H1 (cell line): Measurements from ENCODE around the gene BLOC1S1. TPM values are rescaled to one million over a fixed set of nuclear protein-coding genes. Genes with fewer than 3 reads are reported as not detected.

Experiments
- CTCF ChIA-PET: fragments of 300-600 bp; sonication (Branson Sonifier 250); formaldehyde crosslinking; loops from one replicate; lab custom pipeline; 2021; ENCODE audit not compliant: partially characterized antibody; lab: Charles Lee
- POLR2A ChIA-PET: fragments of 300-600 bp; sonication (Branson Sonifier 250); formaldehyde crosslinking; loops from one replicate; lab custom pipeline; 2021; ENCODE audit warnings: inconsistent platforms; ENCODE audit not compliant: partially characterized antibody; lab: Charles Lee
- DNase-seq, 2 experiments: peaks; one replicate each; pipeline versions ENCODE4 v3.0.0 to v3.0.0-alpha.2; 2010 to 2022; ENCODE audit warnings: low spot score in 2 of 2, low read depth in 1 of 2, mixed read lengths in 1 of 2
- FAIRE-seq: peaks from 2 replicates; lab custom pipeline; 2011; peaks lifted over from hg19 to GRCh38; lab: Jason Lieb, UNC
- H2AFZ ChIP-seq: 2 replicates; pipeline ENCODE4 v1.8.1; 2012; ENCODE audit warnings: low read length, inconsistent platforms
- H2AK5ac ChIP-seq: 2 replicates; pipeline ENCODE4 v1.6.1; 2013; ENCODE audit warnings: low read depth, low read length
- H2BK120ac ChIP-seq: replicated peaks from 2 replicates; pipeline ENCODE3; 2013; ENCODE audit warnings: low read depth, low read length, inconsistent platforms
- H2BK12ac ChIP-seq: 2 replicates; pipeline ENCODE4 v1.6.1; 2013; ENCODE audit warnings: low read depth, low read length
- H2BK15ac ChIP-seq: 2 replicates; pipeline ENCODE4 v1.6.1; 2013; ENCODE audit warnings: low read length
- H2BK20ac ChIP-seq: 2 replicates; pipeline ENCODE4 v1.6.1; 2013; ENCODE audit warnings: low read length
- H2BK5ac ChIP-seq: 2 replicates; pipeline ENCODE4 v1.6.1; 2013; ENCODE audit warnings: low read depth, low read length
- H3K14ac ChIP-seq: 2 replicates; pipeline ENCODE4 v1.6.1; 2013; ENCODE audit warnings: inconsistent platforms; ENCODE audit not compliant: insufficient read length
- H3K18ac ChIP-seq: 2 replicates; pipeline ENCODE4 v1.6.1; 2013; ENCODE audit warnings: low read length; ENCODE audit errors: extremely low read depth
- H3K23ac ChIP-seq: 2 replicates; pipeline ENCODE4 v1.6.1; 2013; ENCODE audit warnings: inconsistent platforms; ENCODE audit not compliant: insufficient read length
- H3K23me2 ChIP-seq: 2 replicates; pipeline ENCODE4 v1.6.1; 2013; ENCODE audit warnings: low read depth, low read length
- H3K27ac ChIP-seq: 2 replicates; pipeline ENCODE4 v1.6.1; 2011; ENCODE audit warnings: low read depth, low read length, inconsistent platforms
- H3K27me3 ChIP-seq, 4 experiments: replicated peaks in 1 of 4; 1 replicate in 1 of 4; 2 replicates in 3 of 4; pipeline versions ENCODE4 v1.6.1 to v1.8.1; 2011 to 2013; ENCODE audit warnings: low read length in 3 of 4, mild to moderate bottlenecking in 3 of 4, inconsistent platforms in 2 of 4, mixed read lengths in 2 of 4, moderate library complexity in 1 of 4; ENCODE audit not compliant: control insufficient read depth in 3 of 4, insufficient read depth in 3 of 4; ENCODE audit errors: extremely low read depth in 1 of 4
- H3K36me3 ChIP-seq, 4 experiments: 2 replicates each; pipeline versions ENCODE4 v1.6.1 to v1.8.1; 2011 to 2013; ENCODE audit warnings: mild to moderate bottlenecking in 4 of 4, low read length in 3 of 4, moderate library complexity in 2 of 4, control low read depth in 1 of 4, inconsistent platforms in 1 of 4; ENCODE audit not compliant: insufficient read depth in 4 of 4, control insufficient read depth in 2 of 4
- H3K4ac ChIP-seq: replicated peaks from 2 replicates; pipeline ENCODE3; 2013; ENCODE audit warnings: low read length, low read depth, mixed read lengths, inconsistent platforms; ENCODE audit not compliant: insufficient read length
- H3K4me1 ChIP-seq, 4 experiments: replicated peaks in 1 of 4; 1 replicate in 1 of 4; 2 replicates in 3 of 4; pipeline versions ENCODE4 v1.6.1 to v1.8.1; 2011 to 2013; ENCODE audit warnings: low read length in 3 of 4, inconsistent platforms in 2 of 4, mixed read lengths in 1 of 4; ENCODE audit not compliant: insufficient read depth in 4 of 4, control insufficient read depth in 3 of 4
- H3K4me2 ChIP-seq, 2 experiments: 2 replicates each; pipeline versions ENCODE4 v1.6.1 to v1.8.1; 2011 to 2013; ENCODE audit warnings: low read depth in 2 of 2, low read length in 2 of 2, control low read depth in 1 of 2, inconsistent platforms in 1 of 2, mild to moderate bottlenecking in 1 of 2; ENCODE audit not compliant: insufficient read depth in 1 of 2
- H3K4me3 ChIP-seq, 4 experiments: fragments of 200-600, 300-600 bp in 1 of 4; sonication (generic), shearing (Covaris generic), sonication (Bioruptor Twin) in 1 of 4; 2 replicates each; pipeline versions ENCODE4 v1.5.1 to v1.8.1; 2011 to 2016; ENCODE audit warnings: low read length in 4 of 4, low read depth in 3 of 4, control low read depth in 2 of 4, inconsistent platforms in 2 of 4, mild to moderate bottlenecking in 2 of 4, mixed read lengths in 1 of 4, moderate library complexity in 1 of 4; ENCODE audit not compliant: insufficient read depth in 2 of 4; ENCODE audit errors: extremely low read depth in 1 of 4
- H3K56ac ChIP-seq: replicated peaks from 2 replicates; pipeline ENCODE3; 2013; ENCODE audit warnings: low read depth, mild to moderate bottlenecking, mixed read lengths, low read length, inconsistent platforms; ENCODE audit not compliant: insufficient read length
- H3K79me1 ChIP-seq: 2 replicates; pipeline ENCODE4 v1.6.1; 2013; ENCODE audit warnings: low read depth, low read length, control low read depth
- H3K79me2 ChIP-seq, 2 experiments: 2 replicates each; pipeline versions ENCODE4 v1.6.1 to v1.8.1; 2012 to 2013; ENCODE audit warnings: low read length in 2 of 2, mild to moderate bottlenecking in 2 of 2, inconsistent platforms in 1 of 2; ENCODE audit not compliant: insufficient read depth in 2 of 2, control insufficient read depth in 1 of 2
- H3K9ac ChIP-seq, 4 experiments: replicated peaks in 1 of 4; 1 replicate in 1 of 4; 2 replicates in 3 of 4; pipeline versions ENCODE4 v1.6.1 to v1.8.1; 2011 to 2013; ENCODE audit warnings: low read depth in 3 of 4, low read length in 3 of 4, control low read depth in 2 of 4, mild to moderate bottlenecking in 2 of 4, moderate library complexity in 2 of 4, inconsistent platforms in 1 of 4; ENCODE audit errors: extremely low read depth in 1 of 4
- H3K9me3 ChIP-seq, 2 experiments: 2 replicates each; pipeline versions ENCODE4 v1.6.1 to v1.8.1; 2012 to 2013; ENCODE audit warnings: mild to moderate bottlenecking in 2 of 2, moderate library complexity in 2 of 2, control low read depth in 1 of 2, inconsistent platforms in 1 of 2, low read depth in 1 of 2, low read length in 1 of 2, mixed read lengths in 1 of 2; ENCODE audit not compliant: insufficient read depth in 2 of 2
- H4K20me1 ChIP-seq, 2 experiments: replicated peaks in 1 of 2; 2 replicates each; pipeline versions ENCODE3 to v1.8.1; 2011 to 2013; ENCODE audit warnings: inconsistent platforms in 2 of 2, low read length in 2 of 2, mild to moderate bottlenecking in 1 of 2; ENCODE audit not compliant: insufficient read depth in 2 of 2, control insufficient read depth in 1 of 2
- H4K5ac ChIP-seq: 2 replicates; pipeline ENCODE4 v1.6.1; 2013; ENCODE audit warnings: low read length, low read depth, mixed read lengths, inconsistent platforms; ENCODE audit not compliant: insufficient read length
- H4K8ac ChIP-seq: 2 replicates; pipeline ENCODE4 v1.8.0; 2013; ENCODE audit warnings: mild to moderate bottlenecking, moderate library complexity, low read length, inconsistent platforms; ENCODE audit not compliant: insufficient read depth; ENCODE audit errors: extremely low read depth
- H4K91ac ChIP-seq: replicated peaks from 2 replicates; pipeline ENCODE3; 2013; ENCODE audit warnings: low read length, mixed read lengths, inconsistent platforms; ENCODE audit not compliant: insufficient read length
- ASH2L ChIP-seq: fragments of 200-600, 300-600 bp; sonication (generic); IDR thresholded peaks from one replicate; pipeline ENCODE4 v1.7.1; 2017; ENCODE audit warnings: low read length
- BACH1 ChIP-seq: IDR thresholded peaks from 2 replicates; pipeline ENCODE4 v1.6.1; 2012; ENCODE audit warnings: low read length, improper control_type of control experiment
- EP300 ChIP-seq, 2 experiments: IDR thresholded peaks; 1 replicate in 1 of 2; 2 replicates in 1 of 2; pipeline ENCODE4 v1.6.1; 2011 to 2012; ENCODE audit warnings: low read depth in 2 of 2, low read length in 2 of 2, mild to moderate bottlenecking in 2 of 2, borderline replicate concordance in 1 of 2, inconsistent platforms in 1 of 2, moderate library complexity in 1 of 2
- RNF2 ChIP-seq: fragments of 200-900, 300-1000 bp; sonication (generic); IDR thresholded peaks from 2 replicates; pipeline ENCODE4 v1.7.1; 2016; ENCODE audit warnings: borderline replicate concordance, low read depth, mild to moderate bottlenecking, antibody characterized with exemption, low read length; ENCODE audit not compliant: poor library complexity, severe bottlenecking; ENCODE audit errors: missing control alignments
- SIN3A ChIP-seq, 2 experiments: IDR thresholded peaks in 1 of 2; conservative IDR thresholded peaks in 1 of 2; 2 replicates each; pipeline ENCODE4 v1.6.1; 2011 to 2012; ENCODE audit warnings: low read length in 2 of 2, improper control_type of control experiment in 1 of 2, low read depth in 1 of 2, mild to moderate bottlenecking in 1 of 2
- SP4 ChIP-seq: IDR thresholded peaks from 2 replicates; pipeline ENCODE4 v1.6.1; 2012; ENCODE audit warnings: low read length, inconsistent platforms
- SRF ChIP-seq: IDR thresholded peaks from 2 replicates; pipeline ENCODE4 v1.6.1; 2011; ENCODE audit warnings: mild to moderate bottlenecking, low read depth, low read length, moderate library complexity
- YY1 ChIP-seq: IDR thresholded peaks from 2 replicates; pipeline ENCODE4 v1.6.1; 2011; ENCODE audit warnings: low read depth, mild to moderate bottlenecking, low read length
- WGBS, 2 experiments: shearing (Covaris generic) in 1 of 2; methylation state at CpG; one replicate each; pipeline versions ENCODE4 v1.1.6 to v1.1.7; 2013 to 2015; ENCODE audit warnings: low lambda C conversion rate in 2 of 2, mixed read lengths in 2 of 2, inconsistent platforms in 1 of 2, low coverage in 1 of 2, missing lambda C conversion rate in 1 of 2; ENCODE audit not compliant: insufficient replicate concordance in 2 of 2, insufficient coverage in 1 of 2, insufficient read length in 1 of 2; ENCODE audit errors: extremely low coverage in 1 of 2, missing lambda C conversion rate in 1 of 2; 5-methylcytosine and 5-hydroxymethylcytosine counted together
- polyA plus RNA-seq, 7 experiments: library from polyadenylated mRNA; depleted of rRNA in 3 of 7; stranded (reverse) in 5 of 7; unstranded in 2 of 7; fragments of >200 nt in 5 of 7; fragments of 200-250 nt in 2 of 7; gene quantifications; 1 replicate in 5 of 7; 2 replicates in 1 of 7; 4 replicates in 1 of 7; pipeline versions ENCODE4 v1.2.1 to v1.2.3, GENCODE V29; 2011 to 2013; ENCODE audit warnings: missing spikeins in 2 of 7, mixed read lengths in 2 of 7
- total RNA-seq: library from RNA; stranded (reverse); fragmentation: NEBNext Ultra II Directional; extraction: Animal tissue kit (Norgen Biotek cat#: 25700); gene quantifications from 2 replicates; pipeline ENCODE4 v1.2.1, GENCODE V29; 2021

The BLOC1S1 gene
- total and polyA plus RNA-seq, 2 of the 8 experiments (the other 6 are each of a cell fraction or from before 2014, with no cell fraction given): 91.1 to 185 TPM

DNA sequence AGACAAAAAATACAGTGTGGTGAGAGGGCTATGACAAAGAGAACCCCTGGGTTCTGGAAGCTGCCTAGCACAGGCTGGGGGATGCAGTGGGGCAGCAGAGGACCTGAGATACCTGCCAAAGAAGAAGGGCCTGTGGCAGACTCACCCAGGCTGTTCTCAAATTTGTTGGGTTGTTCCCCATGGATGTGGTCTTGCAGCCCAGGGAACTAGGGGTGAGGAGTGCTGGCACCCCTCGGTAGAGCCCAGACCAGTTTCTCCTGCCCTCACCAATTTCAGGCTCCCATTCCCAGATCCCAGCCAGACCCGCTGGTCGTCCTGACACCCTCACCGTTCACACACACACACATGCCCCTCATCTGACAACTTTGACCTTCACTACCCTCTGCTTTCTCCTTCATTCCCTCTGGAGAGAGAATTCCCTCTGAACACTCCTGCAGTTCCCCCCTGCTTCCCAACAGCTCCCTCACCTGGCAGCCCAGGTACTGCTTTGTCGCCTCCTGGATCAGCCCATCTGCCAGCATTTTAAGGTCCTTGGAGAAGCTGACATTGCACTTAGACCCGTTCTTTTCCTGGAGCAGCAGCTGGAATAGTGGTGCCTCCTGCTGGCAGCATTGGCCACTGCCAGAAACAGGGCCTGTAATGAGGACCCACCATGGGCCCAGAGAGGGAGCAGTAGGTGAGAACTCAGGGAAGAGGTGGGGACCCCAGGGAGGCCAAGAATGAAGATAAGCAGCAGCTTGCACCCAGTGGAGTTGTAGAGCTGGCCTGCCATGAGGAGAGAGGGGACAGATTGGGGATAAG, 21.1 kb downstream of the BLOC1S1 start:
- Histone ChIP-seq H3K56ac (no peak overlapping the region), H3K14ac (no peak overlapping the region), H3K27me3 (no peaks in the 10 kb centered on the region), H3K23ac (no peak overlapping the region), H4K5ac (no peak overlapping the region), H4K20me1 (no peaks in the 10 kb centered on the region), H3K18ac (no peak overlapping the region), H4K91ac (no peak overlapping the region), H2BK5ac (peak overlapping the region; percentile 47; the same call in 1 of the 2 replicates), H3K79me2 (no peaks in the 10 kb centered on the region), H3K4me3 (peak overlapping the region in 1 of 4 experiments; percentile 62; a peak in 2 of 8 replicates), H3K79me1 (no peaks in the 10 kb centered on the region), H2BK15ac (peak overlapping the region; percentile 65; the same call in 1 of the 2 replicates), H2AK5ac (no peak overlapping the region), H3K4me2 (peak overlapping the region; percentile 77 to 86; a peak in 3 of 4 replicates), H3K9me3 (no peaks in the 10 kb centered on the region), H2BK120ac (no peak overlapping the region), H3K36me3 (no peaks in the 10 kb centered on the region), H3K4ac (no peak overlapping the region), H3K23me2 (peaks cover 3% of the 10 kb centered on the region), H2BK20ac (no peak overlapping the region), H3K27ac (no peak overlapping the region), H3K4me1 (peaks cover 2 to 18% (median 8%) of the 10 kb centered on the region in 4 experiments; a peak in 6 of 7 replicates), H3K9ac (no peak overlapping the region; a peak in 1 of 7 replicates), H2BK12ac (no peak overlapping the region; the same call in 1 of the 2 replicates), H4K8ac (no peak overlapping the region), H2AFZ (no peak overlapping the region)
- peak; percentile 79 for FAIRE-seq
- ChIA-PET POLR2A (interaction anchor here (1.7 to 34.1 kb wide), 5 partner anchors 14 to 190 kb away, joined by 4 to 809 read pairs (median 13); partner anchors contain the start of genes ITGA7 and PYM1), CTCF (interaction anchor here (0.6 to 11.1 kb wide), 44 partner anchors 7 to 1339 kb away, joined by 3 to 229 read pairs (median 6); partner anchors contain the start of genes BLOC1S1, CD63, DNAJC14 and ITGA7)
- 27% methylated on average over 6 of the region's 6 CpGs; no CpG with 5 or more reads in 1 of the 2 experiments for WGBS, 2 experiments
- DNase-seq: peak in 1 of 2 experiments; percentile 93
- peak in 1 of 2 experiments; percentile 68; a peak in 1 of 3 replicates for TF ChIP-seq EP300 (IDR thresholded peaks at IDR 0.05; ENCODE audit: borderline replicate concordance in 1 of 2, low read depth in 2 of 2, low read length in 2 of 2)
- TF ChIP-seq SP4: no peak
- TF ChIP-seq ASH2L: peak; percentile 36
- no peak for TF ChIP-seq RNF2
- no peak for TF ChIP-seq SRF
- peak; percentile 97 for TF ChIP-seq BACH1
- TF ChIP-seq SIN3A (conservative IDR thresholded peaks at IDR 0.05 in 1 of 2, IDR thresholded peaks at IDR 0.05 in 1 of 2; ENCODE audit: low read depth in 1 of 2, low read length in 2 of 2): peak; percentile 83 to 95; a peak in 3 of 4 replicates
- TF ChIP-seq YY1: peak; percentile 82
